Bladder microvascular endothelial cell (primary cell): ENCODE results near the gene TAS2R3. TPM values are rescaled to one million over a fixed set of nuclear protein-coding genes. Genes with fewer than 3 reads are reported as not detected.

Source experiments
- total RNA-seq: library from RNA; depleted of rRNA; stranded (reverse); fragments of >200 nt; gene quantifications from 2 replicates; pipeline ENCODE4 v1.2.3, GENCODE V29; 2014

Gene TAS2R3
- 0.97 and 3.9 TPM in 2 replicates for total RNA-seq

GRCh38 chr7:141763797-141764196 lies at the start of gene TAS2R3:
TSS of gene TAS2R3 (plus strand) at chr7:141764097. CDS start at chr7:141764159, 62 bp downstream.

GRCh38 chr7:141737836-141738591 lies 25.9 kb upstream of the TAS2R3 start, which contains the start of gene SSBP1:
TSS of gene SSBP1 (plus strand) at chr7:141738358. CDS start at chr7:141739167, 809 bp downstream.

GRCh38 chr7:141776374-141776773 lies 12.5 kb downstream of the TAS2R3 start, which contains the start of gene TAS2R4:
TSS of gene TAS2R4 (plus strand) at chr7:141776674. CDS start at chr7:141778489, 1,815 bp downstream.

GRCh38 chr7:141789917-141790316 lies 26.0 kb downstream of the TAS2R3 start, which contains the start of gene TAS2R5:
TSS of gene TAS2R5 (plus strand) at chr7:141790217. CDS start at chr7:141790362, 145 bp downstream.

Other genes with a start within 250 kb of the TAS2R3 start
- gene AGK, start 212.7 kb upstream of the TAS2R3 start, total RNA-seq = 15.2 and 27.9 TPM in 2 replicates
- 28.8 and 161 TPM in 2 replicates for gene DENND11, start 61.9 kb upstream of the TAS2R3 start, total RNA-seq
- gene WEE2, start 55.7 kb upstream of the TAS2R3 start, total RNA-seq = not detected in 2 replicates
- gene SSBP1, start 25.7 kb upstream of the TAS2R3 start, total RNA-seq = 130 and 147 TPM in 2 replicates
- 0.32 and 2.1 TPM in 2 replicates for gene TAS2R4, start 12.6 kb downstream of the TAS2R3 start, total RNA-seq
- gene TAS2R5, start 26.1 kb downstream of the TAS2R3 start, total RNA-seq = 0.16 and 2.8 TPM in 2 replicates
- gene PRSS37, start 77.4 kb downstream of the TAS2R3 start, total RNA-seq = not detected in 2 replicates
- not detected in 2 replicates for gene OR9A4, start 152.3 kb downstream of the TAS2R3 start, total RNA-seq
- not detected in 2 replicates for gene CLEC5A, start 182.9 kb downstream of the TAS2R3 start, total RNA-seq
- not detected in 2 replicates for gene TAS2R38, start 209.7 kb downstream of the TAS2R3 start, total RNA-seq
- under 0.01 TPM in 1 of 2 replicates, not detected in the other for gene MGAM, start 231.8 kb downstream of the TAS2R3 start, total RNA-seq